ENCODE measurements around the gene CSRP1.

DNA sequence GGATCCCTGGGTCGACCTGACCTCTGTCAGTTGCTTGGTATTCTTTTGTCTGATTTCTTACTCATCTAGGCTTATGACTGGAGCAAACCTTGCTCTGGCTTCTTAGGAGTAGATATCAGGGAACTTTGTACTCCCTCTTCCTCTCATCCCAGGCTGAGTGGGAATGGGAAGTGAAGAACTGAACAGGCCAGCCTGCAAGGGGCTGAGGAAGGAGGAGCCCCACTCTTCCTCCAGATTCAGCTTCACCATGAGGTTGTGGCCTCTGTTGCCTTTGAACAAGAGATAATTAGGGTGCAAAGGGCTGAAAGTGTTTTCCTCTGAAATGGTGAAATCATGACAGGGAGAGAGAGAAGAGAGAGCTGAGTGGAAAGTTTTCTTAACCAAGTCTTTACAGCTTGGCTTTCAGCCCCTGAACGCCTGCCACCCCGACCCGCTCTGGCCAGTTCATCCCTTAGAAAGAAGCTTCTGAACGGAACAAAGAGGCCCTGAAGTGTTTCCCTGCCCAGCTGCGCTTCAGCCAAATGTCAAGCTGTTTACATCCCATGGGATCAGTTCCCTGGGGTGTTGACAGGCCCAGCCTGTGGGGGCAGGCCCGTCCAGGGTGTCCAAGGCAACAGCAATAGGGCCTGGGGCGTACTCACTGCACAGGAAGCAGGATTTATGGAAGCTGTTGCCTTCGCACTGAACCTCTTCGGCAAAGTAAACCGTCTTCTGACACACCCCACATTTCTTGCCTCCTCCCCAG, 11.2 kb downstream of the CSRP1 start:
- TF ChIP-seq, protein P1, sequence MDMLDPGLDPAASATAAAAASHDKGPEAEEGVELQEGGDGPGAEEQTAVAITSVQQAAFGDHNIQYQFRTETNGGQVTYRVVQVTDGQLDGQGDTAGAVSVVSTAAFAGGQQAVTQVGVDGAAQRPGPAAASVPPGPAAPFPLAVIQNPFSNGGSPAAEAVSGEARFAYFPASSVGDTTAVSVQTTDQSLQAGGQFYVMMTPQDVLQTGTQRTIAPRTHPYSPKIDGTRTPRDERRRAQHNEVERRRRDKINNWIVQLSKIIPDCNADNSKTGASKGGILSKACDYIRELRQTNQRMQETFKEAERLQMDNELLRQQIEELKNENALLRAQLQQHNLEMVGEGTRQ (CRISPR knock-in tag; IDR thresholded peaks at IDR 0.05): no peak
- no peak for TF ChIP-seq CTCF (IDR thresholded peaks at IDR 0.05)
- TF ChIP-seq, protein P2, sequence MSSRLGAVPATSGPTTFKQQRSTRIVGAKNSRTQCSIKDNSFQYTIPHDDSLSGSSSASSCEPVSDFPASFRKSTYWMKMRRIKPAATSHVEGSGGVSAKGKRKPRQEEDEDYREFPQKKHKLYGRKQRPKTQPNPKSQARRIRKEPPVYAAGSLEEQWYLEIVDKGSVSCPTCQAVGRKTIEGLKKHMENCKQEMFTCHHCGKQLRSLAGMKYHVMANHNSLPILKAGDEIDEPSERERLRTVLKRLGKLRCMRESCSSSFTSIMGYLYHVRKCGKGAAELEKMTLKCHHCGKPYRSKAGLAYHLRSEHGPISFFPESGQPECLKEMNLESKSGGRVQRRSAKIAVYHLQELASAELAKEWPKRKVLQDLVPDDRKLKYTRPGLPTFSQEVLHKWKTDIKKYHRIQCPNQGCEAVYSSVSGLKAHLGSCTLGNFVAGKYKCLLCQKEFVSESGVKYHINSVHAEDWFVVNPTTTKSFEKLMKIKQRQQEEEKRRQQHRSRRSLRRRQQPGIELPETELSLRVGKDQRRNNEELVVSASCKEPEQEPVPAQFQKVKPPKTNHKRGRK (CRISPR knock-in tag; IDR thresholded peaks at IDR 0.05; ENCODE audit: borderline replicate concordance): no peak
- TF ChIP-seq ELF4 (CRISPR knock-in tag; IDR thresholded peaks at IDR 0.05; ENCODE audit: low read depth): no peak
- no peak for TF ChIP-seq JUN (CRISPR knock-in tag; IDR thresholded peaks at IDR 0.05)
- TF ChIP-seq, protein P3, sequence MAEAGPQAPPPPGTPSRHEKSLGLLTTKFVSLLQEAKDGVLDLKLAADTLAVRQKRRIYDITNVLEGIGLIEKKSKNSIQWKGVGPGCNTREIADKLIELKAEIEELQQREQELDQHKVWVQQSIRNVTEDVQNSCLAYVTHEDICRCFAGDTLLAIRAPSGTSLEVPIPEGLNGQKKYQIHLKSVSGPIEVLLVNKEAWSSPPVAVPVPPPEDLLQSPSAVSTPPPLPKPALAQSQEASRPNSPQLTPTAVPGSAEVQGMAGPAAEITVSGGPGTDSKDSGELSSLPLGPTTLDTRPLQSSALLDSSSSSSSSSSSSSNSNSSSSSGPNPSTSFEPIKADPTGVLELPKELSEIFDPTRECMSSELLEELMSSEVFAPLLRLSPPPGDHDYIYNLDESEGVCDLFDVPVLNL (CRISPR knock-in tag; IDR thresholded peaks at IDR 0.05; ENCODE audit: borderline replicate concordance, low read depth): no peak
